GM19025 (cell line): ENCODE results near the gene USF3.

Experiments used
- ATAC-seq: cut with Tn5 transposase; IDR thresholded peaks from one replicate; pipeline ENCODE4 v1.9.1; 2021; ENCODE audit warnings: mild to moderate bottlenecking, low read depth, moderate library complexity; ENCODE audit not compliant: unreplicated experiment

Gene USF3

GRCh38 chr3:113698956-113699355 lies 2.5 kb upstream of the USF3 start:
- no peak for ATAC-seq

DNA sequence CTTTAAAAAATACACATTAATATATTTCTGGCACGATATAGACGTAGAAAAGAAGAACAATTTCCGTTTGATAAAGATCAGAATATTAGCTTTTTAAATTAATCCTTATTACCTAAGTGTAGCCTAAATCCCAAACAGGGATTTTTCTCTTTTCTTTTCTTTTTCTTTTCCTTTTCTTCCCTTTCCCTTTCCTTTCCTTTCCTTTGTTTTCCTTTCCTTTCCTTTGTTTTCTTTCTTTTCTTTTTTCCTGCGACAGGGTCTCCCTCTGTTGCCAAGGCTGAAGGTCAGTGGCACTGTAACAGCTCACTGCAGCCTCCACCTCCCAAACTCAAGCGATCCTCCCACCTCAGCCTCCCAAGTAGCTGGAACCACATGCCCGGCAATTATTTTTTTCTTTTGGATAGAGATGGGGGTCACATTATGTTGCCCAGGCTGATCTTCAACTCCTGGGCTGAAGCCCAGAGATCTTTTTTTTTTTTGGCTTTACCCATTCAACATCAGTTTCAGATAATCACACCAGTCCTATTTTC lies 1.8 kb upstream of the USF3 start:
- no peak for ATAC-seq

DNA sequence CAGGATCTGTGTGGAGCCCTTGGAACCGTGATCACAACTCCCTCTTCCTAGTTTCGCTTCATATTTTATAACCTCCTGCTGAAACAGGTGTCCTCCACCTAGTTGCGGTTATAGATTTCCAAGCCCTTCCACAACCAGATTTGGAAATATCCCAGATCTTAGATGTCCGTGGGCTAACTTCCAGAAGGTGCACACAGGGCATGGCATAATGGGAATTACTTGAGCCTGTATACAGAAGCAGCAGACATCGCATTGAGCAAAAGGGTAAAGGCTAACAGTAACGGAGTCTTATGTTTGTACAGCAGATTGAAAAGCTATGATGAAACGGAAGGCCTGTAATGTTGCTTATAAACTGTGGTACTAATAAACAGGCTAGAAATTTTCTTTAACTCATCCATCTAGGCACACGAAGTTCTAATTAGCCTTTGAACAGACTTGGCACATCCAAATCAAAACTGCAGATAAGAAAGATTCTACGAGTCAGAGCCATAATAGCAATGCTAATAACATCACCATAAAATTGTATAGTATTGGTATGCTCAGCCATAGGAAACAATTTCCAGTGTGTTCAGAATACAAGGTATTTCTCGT lies 1.2 kb upstream of the USF3 start:
- no peak for ATAC-seq

DNA sequence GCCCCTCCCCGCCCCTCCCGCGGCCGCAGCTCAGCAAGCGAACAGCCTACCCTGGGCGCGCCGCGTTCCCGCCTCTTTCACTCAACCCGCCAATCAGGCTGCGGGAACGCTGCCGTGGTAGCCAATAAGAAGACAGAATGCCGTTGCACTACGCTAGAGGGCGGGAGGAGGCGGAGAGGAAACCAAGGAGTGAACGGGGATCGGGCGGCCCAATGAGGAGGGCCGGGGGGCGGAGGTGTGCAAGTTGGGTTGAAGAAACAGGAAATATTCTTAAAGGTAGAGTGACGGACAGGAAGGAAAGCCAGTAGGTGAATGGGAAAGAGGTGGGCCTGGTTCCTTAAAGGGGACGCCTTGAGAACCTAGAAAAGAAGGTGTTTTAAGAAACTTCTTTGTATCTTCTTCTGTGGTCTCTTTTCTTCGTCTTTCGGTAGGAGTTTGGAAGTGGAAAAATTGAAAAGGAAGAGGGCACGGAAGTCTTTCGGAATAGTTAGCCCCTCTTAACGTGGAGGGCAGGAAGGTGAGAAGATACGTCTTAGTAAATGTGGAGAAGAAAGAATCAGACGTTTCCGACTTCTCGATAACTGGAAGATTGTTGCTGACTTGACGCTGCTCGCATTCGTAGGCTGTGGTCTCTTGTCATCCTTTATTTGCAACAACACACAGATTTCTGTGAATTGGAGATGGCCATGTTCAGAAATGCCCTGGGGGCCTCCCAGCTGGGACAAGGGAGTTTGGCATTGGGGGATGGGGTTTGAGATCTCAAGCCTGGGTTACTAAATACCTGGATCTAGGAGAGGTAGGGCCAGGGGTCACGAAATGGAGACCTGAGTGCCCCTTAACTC lies 437 bp upstream of the USF3 start:
- peak; percentile 87 for ATAC-seq

GRCh38 chr3:113695431-113695785 lies 1.0 kb downstream of the USF3 start:
- ATAC-seq: no peak

- ATAC-seq: no peak
Measured at GRCh38 chr3:113690482-113690881, 6.0 kb downstream of the USF3 start.

- no peak for ATAC-seq
Measured at GRCh38 chr3:113685956-113686721, 10.3 kb downstream of the USF3 start.

DNA sequence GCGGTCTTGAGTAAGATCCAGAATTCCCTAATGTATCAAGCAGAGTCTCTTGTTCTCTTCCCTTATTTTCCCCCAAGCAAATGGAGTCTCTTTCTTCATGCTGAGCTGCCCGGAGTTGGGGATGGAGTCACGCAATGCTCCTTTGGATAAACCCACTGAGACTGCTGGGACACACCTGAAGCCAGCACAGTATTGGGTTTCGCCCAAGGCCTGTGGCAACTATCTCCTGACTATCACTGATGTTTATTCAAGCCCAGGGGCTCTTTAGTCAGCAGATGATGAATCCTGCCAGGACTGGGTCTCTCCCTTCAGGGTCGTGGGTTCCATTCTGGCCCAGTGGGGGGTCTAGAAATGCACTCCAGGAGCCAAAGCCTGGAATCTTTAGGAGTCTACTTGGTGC lies 11.3 kb downstream of the USF3 start:
- ATAC-seq: no peak

- ATAC-seq: no peak
Measured at GRCh38 chr3:113684271-113684819, 12.1 kb downstream of the USF3 start.

GRCh38 chr3:113678773-113679172 lies 17.7 kb downstream of the USF3 start:
- ATAC-seq: no peak

DNA sequence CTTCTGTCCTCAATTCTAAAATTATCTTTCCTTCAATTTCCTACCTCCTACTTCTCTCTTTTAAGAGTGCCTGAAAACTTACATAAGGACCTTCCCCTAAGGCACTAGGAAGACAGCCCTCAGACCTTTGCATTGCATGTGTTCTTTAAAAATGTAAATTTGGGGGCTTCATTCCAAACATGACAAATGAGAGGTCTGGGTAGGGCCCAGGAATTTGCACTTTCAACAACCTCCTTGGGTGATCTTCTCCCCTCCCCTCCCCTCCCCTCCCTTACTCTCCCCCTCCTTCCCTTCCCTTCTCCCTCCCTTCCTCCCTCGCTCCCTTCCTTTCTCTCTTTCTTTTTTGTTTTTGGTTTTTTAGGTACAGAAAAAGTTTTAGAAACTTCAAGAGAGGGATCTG lies 18.7 kb downstream of the USF3 start:
- ATAC-seq: no peak

DNA sequence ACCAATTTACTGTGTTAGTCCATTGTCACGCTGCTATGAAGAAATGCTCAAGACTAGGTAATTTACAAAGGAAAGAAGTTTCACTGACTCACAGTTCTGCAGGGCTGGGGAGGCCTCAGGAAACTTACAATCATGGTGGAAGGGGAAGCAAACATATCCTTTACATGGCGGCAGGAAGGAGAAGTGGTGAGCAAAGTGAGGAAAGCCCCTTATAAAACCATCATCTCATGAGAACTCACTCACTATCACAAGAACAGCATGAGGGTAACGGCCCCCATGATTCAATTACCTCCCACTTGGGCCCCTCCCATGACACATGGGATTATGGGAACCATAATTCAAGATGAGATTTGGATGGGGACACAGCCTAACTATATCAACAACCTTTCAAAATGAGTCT lies 20.2 kb downstream of the USF3 start:
- no peak for ATAC-seq

GRCh38 chr3:113673593-113673992 lies 22.8 kb downstream of the USF3 start:
- ATAC-seq: no peak

DNA sequence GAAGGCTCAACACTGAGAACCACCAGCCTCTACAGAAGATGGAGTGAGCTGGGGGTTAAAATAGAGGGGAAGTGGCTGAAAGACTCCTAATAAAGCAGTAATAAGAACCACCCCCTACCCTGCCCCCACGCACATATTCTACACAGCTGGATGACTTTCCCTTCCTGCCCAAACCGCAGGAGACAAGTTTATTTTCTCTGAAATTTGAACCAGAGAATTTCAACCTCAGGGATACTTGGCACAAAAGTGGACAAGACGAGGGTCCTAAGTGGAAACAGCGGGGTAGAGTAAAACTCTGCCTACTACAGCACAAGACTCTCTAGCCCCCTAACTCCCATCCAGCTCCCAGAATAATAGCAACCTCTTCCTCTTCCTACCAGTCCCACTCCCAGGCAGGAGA lies 28.4 kb downstream of the USF3 start:
- ATAC-seq: no peak

DNA sequence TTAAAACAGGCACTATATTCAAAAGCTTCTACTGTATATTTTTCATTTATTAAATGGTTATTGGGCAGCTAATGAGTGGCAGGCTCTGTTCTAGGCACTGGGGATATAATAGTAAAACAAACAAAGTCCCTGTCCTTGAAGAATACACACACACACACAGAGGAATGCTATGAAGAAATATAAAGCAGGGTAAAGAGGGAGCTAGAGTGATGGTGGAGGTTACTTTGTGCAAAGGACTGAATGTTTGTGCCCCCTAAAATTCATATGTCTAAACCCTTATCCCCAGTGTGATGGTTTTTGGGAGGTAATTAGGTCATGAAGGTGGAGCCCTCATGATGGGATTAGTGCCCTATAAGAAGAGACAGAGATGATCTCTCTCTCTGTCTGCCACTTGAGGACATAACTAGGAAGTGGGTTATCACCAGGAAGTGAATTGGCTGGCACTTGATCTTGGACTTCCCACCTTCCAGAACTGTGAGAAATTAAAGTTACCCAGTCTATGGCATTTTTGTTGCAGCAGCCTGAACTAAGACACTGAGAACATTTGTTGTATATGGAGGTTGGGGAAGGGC lies 31.8 kb downstream of the USF3 start:
- no peak for ATAC-seq

- ATAC-seq: no peak
Measured at GRCh38 chr3:113663761-113664160, 32.7 kb downstream of the USF3 start.

DNA sequence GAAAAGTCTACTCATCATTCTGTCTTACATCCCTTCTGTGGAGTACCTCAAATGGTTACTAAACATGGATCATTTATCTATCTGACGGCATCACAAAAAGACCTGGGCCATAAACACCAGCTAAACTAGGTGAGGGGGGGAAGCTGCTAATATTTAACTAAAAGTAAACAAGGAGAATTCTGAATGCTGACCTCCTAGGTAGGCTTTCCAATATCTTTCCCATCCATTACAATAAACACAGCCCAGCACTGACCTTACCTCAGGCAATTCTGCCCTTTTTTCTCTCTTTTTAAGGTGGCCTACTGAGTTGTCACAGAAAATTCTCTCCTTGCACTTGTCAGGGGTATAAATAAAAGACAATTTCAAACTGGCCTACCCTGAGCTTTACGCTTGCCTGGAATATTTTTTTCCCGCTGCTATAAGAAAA lies 33.1 kb downstream of the USF3 start:
- no peak for ATAC-seq

- no peak for ATAC-seq
Measured at GRCh38 chr3:113662824-113663223, 33.6 kb downstream of the USF3 start.

DNA sequence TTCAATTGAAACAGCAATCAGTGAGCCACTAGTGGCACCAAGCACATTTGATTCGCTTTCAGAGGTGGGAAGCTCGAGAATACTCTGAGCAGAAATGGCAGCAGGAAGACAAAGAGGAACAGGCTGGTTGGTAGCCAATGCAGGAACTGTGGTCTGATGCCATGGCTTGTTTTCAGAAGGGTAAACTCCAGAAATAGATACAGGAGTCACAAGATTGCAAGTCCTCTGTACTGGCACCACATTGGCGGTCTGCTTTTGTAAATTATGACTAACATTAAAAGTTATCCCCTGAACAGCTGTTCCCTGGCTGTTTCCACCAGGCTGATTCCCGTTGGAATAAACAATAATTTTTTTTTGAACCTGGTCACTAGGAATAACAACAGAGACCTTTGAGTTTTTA lies 35.5 kb downstream of the USF3 start:
- ATAC-seq: no peak

- no peak for ATAC-seq
Measured at GRCh38 chr3:113660458-113660857, 36.0 kb downstream of the USF3 start.

DNA sequence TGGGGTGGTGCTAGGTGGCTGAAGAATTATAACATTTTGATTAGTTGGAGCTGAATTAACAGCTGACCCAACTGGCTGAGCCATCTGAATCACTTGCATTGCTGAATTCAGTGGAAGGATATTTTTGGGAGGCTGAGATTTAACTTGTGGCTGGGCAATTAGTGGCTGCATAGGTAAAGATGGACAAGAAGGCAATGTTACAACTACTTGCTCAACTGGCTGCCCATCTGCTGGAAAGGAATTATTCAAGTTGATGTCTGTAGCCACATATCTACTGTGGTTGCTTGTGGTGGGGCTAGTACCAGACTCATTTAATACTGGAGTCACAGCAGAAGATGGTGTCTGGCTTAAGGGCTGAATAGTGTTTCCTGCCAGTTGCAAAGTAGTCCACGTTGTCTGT lies 36.4 kb downstream of the USF3 start:
- no peak for ATAC-seq
